GM21737 (cell line): Measurements from ENCODE around the gene PCDHGA12.

Experiments
- ATAC-seq: cut with Tn5 transposase; IDR thresholded peaks from one replicate; pipeline ENCODE4 v1.9.1; 2021; ENCODE audit warnings: mild to moderate bottlenecking, moderate library complexity; ENCODE audit not compliant: unreplicated experiment

Gene PCDHGA12

DNA sequence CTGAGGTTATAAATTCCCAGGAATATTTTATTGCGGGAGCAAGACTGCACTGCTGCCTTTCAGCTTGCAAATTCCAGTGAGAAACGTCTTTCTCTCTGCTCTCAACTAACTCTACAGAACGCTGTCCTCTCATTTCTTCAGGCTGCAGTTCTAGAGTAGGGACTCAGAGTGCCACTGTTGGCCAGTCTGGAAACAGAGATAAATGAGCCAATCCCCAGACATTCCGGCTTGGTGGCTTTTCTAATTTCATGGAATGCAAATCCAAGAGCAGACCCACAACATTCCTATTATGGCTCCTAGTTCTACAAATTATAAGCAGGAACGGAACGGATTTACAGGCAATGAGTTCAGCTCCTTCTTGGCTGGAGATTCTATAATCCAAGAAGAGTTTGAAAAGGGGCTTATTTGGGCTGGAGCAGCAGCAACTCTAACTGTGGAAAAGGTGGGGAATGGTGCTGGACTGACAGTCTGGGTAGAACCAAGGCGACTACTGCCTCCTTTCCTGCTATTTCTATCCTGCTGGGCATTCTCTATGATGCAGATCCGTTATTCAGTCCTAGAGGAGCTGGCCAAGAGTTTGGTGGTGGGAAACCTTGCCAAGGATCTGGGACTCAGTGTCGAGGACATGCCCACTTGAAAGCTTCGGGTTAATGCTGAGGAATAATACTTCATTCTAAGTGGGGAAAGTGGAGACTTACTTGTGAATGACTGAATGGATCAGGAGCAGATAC lies 9.3 kb downstream of the PCDHGA12 start:
- no peak for ATAC-seq

DNA sequence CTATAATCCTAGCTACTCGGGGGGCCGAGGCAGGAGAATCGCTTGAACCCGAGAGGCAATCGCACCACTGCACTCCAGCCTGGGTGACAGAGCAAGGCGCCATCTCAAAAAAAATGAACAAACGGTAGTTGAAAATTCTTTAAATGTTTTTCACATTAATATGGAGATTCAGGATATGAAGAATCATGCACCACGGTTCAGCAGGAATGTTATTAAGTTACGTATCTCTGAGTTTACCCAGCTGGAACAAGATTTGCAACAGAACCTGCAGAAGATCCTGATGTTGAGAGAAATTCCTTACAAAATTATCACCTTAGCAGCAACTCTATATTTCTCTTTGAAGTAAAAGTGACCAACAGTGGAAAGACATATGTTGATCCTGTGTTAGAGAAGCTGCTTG lies 10.0 kb downstream of the PCDHGA12 start:
- ATAC-seq: no peak

DNA sequence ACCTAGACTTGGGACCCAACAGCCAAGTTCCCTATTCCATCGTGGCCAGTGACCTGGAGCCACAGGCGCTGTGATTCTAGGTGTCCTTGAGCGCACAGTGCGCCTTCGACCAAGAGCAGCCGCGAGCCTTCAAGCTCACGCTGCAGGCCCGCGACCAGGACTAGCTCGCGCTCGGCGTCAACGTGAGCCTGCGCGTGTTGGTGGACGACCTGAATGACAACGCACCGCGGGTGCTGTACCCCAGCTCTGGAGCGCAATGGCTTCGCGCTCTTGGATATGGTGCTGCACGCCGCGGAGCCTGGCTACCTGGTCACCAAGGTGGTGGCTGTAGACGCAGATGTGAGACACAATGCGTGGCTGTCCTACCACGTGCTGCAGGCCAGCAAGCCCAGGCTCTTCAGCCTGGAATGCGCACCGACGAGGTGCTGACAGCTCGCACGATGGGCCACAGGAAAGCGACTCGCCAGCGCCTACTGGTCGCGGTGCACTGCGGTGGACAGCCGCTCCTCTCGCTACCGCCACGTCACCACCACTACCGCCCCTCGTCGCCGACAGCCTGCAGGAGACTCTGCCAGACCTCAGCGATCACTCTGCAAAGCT lies 11.4 kb downstream of the PCDHGA12 start:
- no peak for ATAC-seq

DNA sequence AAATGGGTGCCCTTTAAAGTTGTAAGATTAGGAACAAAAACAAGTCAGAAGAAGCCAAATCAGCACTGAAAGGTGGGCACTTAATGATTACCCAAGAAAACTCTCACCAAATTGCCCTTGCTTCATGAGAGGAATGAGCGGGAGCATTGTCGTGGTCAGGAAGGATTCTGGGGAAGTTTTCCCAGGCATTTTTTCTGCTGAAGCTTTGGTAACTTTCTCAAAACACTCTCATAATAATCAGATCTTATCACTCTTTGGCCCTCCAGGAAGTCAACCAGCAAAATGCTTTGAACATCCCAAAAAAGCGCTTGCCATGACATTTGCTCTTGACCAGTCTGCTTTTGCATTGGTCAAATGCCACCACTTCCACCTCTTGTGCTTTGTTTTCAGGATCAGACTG lies 35.0 kb downstream of the PCDHGA12 start:
- no peak for ATAC-seq

DNA sequence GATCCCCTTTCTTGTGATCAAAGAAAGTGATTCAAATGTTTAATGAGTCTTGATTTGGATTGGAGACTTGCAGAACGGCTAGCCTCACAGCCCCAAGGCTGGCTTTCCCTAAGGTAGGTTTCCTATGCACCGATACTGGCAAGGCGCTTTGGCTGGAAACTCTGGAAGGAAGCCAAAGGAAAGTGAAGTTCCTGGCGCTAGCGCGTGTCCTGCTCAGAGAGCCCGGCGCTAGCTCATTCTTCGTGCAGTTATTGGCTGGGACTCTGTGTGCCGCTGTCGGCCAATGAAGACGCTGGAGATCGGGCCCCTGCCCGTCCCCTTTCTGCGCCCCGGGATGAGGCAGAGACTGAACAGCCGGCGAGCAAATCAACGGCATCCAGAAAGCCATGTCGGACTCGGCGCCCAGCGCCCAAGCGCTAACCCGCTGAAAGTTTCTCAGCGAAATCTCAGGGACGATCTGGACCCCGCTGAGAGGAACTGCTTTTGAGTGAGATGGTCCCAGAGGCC lies 45.4 kb downstream of the PCDHGA12 start, which contains the start of gene PCDHGC3:
Gene PCDHGC3 (plus strand): TSS at position 342 of the 507 bp plus-strand sequence. CDS start 151 bp downstream, at position 493.
- ATAC-seq: peak; percentile 98

DNA sequence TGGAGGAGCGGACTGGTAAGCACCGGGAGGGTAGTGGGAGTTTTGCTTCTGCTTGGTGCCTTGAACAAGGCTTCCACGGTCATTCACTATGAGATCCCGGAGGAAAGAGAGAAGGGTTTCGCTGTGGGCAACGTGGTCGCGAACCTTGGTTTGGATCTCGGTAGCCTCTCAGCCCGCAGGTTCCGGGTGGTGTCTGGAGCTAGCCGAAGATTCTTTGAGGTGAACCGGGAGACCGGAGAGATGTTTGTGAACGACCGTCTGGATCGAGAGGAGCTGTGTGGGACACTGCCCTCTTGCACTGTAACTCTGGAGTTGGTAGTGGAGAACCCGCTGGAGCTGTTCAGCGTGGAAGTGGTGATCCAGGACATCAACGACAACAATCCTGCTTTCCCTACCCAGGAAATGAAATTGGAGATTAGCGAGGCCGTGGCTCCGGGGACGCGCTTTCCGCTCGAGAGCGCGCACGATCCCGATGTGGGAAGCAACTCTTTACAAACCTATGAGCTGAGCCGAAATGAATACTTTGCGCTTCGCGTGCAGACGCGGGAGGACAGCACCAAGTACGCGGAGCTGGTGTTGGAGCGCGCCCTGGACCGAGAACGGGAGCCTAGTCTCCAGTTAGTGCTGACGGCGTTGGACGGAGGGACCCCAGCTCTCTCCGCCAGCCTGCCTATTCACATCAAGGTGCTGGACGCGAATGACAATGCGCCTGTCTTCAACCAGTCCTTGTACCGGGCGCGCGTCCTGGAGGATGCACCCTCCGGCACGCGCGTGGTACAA lies 46.0 kb downstream of the PCDHGA12 start:
- ATAC-seq: peak; percentile 14

DNA sequence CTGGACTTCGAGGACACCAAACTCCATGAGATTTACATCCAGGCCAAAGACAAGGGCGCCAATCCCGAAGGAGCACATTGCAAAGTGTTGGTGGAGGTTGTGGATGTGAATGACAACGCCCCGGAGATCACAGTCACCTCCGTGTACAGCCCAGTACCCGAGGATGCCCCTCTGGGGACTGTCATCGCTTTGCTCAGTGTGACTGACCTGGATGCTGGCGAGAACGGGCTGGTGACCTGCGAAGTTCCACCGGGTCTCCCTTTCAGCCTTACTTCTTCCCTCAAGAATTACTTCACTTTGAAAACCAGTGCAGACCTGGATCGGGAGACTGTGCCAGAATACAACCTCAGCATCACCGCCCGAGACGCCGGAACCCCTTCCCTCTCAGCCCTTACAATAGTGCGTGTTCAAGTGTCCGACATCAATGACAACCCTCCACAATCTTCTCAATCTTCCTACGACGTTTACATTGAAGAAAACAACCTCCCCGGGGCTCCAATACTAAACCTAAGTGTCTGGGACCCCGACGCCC lies 46.8 kb downstream of the PCDHGA12 start:
- no peak for ATAC-seq

DNA sequence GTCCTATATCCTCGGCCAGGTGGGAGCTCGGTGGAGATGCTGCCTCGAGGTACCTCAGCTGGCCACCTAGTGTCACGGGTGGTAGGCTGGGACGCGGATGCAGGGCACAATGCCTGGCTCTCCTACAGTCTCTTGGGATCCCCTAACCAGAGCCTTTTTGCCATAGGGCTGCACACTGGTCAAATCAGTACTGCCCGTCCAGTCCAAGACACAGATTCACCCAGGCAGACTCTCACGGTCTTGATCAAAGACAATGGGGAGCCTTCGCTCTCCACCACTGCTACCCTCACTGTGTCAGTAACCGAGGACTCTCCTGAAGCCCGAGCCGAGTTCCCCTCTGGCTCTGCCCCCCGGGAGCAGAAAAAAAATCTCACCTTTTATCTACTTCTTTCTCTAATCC lies 47.5 kb downstream of the PCDHGA12 start:
- ATAC-seq: no peak

DNA sequence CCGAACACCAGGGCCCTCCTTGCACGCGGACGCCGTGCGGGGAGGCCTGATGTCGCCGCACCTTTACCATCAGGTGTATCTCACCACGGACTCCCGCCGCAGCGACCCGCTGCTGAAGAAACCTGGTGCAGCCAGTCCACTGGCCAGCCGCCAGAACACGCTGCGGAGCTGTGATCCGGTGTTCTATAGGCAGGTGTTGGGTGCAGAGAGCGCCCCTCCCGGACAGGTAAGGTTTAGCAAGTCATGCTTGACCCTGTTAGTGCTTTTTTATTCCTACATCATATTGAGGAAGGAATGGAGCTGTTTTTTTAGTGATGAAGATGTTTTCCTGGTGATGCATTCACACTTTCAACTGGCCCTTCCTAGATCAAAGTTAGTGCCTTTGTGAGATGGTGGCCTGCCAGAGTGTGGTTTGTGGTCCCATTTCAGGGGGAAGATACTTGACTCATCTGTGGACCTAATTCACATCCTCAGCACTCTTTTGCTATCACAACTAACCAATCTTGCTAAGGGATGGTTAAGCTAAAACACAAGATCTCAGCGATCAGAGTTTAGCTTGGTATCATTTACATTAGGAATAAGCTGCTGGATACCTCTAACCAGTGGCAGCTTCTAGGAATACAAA lies 48.1 kb downstream of the PCDHGA12 start:
- ATAC-seq: no peak

DNA sequence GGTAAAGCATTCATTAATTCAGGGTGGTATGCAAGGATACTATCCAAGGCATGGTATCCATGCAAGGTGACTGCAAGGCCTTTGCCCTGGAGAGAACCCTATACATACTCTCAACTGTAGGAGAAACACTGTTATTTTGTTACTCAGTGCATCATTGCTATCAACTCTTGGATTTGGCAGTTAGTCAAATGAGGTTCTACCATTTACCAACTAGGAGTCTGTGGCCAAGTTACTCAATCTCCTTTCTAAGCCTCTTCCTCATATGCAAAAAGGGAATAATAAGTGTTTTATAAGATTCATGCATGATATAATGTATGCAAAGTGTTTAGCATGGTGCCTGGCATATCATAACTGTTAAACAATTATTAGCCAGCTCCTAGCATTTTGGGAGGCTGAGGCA lies 49.5 kb downstream of the PCDHGA12 start:
- no peak for ATAC-seq
